HG02759 (cell line): ENCODE data around the gene SLC22A6.
"Not testable (repeated sequence)": the region's sequence is repeated elsewhere in the genome, so short reads cannot be mapped to it uniquely, and the experiment has no call there.

Source experiments
- ATAC-seq: cut with Tn5 transposase; IDR thresholded peaks from one replicate; pipeline ENCODE4 v1.9.1; 2021; ENCODE audit warnings: mild to moderate bottlenecking, moderate library complexity; ENCODE audit not compliant: unreplicated experiment

SLC22A6 gene

GRCh38 chr11:62988276-62988675, 3.5 kb upstream of the SLC22A6 start:
- ATAC-seq = no peak

DNA sequence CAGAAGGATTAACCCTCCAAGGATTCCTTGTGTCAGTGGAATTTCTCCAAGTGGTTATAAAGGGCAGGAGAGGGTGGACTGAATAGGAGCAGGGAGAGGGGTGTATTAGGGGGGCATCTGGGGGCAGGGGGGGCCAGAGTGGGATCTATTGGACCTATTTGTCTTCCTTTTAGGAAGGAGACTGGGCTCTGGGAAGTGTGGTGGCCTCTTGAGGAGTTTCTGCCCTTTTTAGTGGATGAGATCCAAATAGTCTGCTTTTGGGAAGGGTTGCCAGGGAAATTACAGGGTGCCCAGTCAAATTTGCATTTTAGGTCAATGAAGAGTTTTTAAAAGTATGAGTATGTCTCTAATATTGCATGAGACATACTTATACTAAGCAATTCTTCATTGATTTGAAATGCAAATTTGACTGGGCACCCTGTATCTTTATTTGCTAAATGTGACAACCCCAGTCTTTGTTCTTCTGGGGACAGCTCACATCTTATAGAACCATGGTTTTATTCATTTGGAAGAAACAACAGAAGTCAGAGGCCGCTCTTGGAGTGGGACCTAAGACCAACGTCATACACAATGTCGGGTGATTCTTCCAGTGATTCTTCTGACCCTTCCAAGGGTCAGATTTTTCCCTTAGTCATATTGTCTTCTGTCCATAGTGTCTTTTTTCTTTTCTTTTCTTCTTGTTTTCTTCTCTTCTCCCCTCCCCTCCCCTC, 429 bp upstream of the SLC22A6 start:
- no peak for ATAC-seq

GRCh38 chr11:62983536-62984199, 1.1 kb downstream of the SLC22A6 start:
- ATAC-seq = no peak

DNA sequence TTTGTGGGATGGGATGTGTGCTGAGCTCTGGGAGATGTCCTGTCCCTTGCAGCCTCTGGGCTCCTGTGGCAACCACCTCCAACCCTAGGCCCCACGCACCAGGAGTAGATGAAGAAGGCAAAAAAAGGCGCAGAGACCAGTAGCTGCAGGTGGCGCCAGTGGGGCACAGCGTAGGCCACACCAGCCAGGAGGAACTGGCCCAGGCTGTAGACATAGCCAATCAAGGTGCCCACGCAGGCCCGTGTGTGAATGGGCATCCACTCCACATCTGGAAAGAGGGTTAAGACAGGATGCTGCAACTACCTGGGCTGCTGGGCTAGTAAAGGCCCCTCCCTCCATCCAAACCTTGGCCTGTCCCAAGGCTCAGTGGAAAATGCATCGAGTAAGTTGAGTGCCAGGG, 3.0 kb downstream of the SLC22A6 start:
- no peak for ATAC-seq

- no peak for ATAC-seq
Measured at GRCh38 chr11:62980133-62980760, 4.5 kb downstream of the SLC22A6 start.

- no peak for ATAC-seq
Measured at GRCh38 chr11:62976109-62976508, 8.7 kb downstream of the SLC22A6 start.

GRCh38 chr11:62974848-62975522, 9.8 kb downstream of the SLC22A6 start:
- ATAC-seq = no peak

DNA sequence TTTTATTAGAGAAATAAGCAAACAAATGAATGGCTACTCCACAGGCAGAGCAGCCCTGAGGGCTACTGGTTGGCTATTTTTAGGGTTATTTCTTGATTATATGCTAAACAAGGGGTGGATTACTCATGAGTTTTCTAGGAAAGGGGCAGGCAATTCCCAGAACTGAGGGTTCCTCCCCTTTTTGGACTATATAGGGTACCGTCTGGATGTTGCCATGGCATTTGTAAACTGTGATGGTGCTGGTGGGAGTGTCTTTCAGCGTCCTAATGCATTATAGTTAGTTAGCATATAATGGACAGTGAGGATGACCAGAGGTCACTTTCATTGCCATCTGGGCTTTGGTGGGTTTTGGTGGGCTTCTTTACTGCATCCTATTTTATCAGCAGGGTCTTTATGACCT, 19.2 kb downstream of the SLC22A6 start:
- ATAC-seq = no peak

DNA sequence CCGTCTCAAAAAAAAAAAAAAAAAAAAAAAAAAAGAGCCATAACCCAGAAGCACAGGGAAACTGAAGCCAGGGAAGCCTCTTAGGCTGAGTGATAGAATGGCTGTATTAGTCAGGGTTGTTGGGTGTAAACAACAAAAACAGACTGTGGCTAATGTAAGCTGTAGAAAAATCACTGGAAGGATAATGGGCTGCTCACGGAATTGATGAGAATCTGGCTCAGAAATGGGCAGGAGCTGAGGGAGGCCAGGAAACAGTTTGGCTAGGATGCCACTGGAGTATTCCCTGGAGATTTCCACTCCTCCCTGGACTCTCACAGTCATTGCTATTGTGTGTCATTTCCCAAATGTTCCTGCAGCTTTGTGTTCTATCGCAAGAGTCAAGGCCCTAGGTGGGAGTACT, 22.4 kb downstream of the SLC22A6 start:
- no peak for ATAC-seq

GRCh38 chr11:62961017-62961570, 23.7 kb downstream of the SLC22A6 start:
- ATAC-seq = no peak

- no peak for ATAC-seq
Measured at GRCh38 chr11:62959422-62959980, 25.3 kb downstream of the SLC22A6 start.

- no peak for ATAC-seq
Measured at GRCh38 chr11:62958547-62959421, 26.0 kb downstream of the SLC22A6 start.

GRCh38 chr11:62957147-62957546, 27.6 kb downstream of the SLC22A6 start:
- no peak for ATAC-seq

DNA sequence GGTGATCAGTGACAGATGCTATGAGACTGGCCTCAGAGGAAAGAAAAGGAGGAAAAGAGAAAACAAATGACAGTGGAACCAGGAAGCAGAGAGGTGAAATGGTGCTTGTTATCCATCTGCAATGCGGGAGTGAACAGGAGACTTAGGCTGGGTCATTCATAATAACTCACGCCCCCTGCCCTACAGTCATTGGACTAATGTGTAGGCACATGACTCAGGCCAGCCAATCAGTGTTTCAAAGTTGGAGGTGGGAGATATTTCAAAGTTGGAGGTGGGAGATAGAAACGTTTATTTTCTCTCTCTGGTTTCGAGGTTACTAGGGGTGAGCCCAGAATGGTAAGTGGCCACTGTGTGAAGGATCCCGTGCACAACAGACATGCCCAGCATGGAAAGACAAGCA, 30.3 kb downstream of the SLC22A6 start:
- ATAC-seq = no peak

DNA sequence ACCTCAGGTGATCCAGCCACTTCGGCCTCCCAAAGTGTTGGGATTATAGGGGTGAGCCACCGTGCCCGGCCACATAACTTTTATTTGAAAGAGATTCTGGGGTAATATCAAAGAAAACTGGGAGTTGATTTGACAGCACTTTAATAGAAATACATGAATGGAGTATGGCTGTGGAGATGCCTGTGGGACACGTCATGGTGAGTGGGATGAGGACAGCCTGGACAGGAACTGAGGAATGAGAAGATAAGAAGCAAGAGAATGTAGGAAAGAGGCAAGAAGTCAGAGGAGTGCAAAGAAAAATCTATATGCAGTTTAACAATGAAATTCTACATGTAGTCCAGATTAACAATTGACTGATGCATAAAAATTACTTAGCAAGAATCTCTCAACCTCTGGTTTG, 31.0 kb downstream of the SLC22A6 start:
- ATAC-seq = no peak

GRCh38 chr11:62948765-62949320, 35.9 kb downstream of the SLC22A6 start:
- ATAC-seq = no peak

DNA sequence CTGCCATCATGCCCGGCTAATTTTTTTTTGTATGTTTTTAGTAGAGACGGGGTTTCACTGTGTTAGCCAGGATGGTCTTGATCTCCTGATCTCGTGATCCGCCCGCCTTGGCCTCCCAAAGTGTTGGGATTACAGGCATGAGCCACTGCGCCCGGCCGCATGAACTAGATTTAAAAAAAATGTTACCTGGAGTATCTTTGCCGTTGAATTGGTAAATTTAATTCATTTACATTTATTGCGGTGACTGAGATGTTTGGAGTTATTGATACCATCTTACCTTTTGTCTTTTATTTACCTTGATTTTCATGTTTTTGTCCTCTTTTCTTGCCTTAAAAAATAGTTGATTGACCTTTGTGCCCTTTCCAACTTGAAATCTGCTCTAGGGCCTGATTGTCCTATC, 39.2 kb downstream of the SLC22A6 start:
- not testable (repeated sequence) for ATAC-seq

DNA sequence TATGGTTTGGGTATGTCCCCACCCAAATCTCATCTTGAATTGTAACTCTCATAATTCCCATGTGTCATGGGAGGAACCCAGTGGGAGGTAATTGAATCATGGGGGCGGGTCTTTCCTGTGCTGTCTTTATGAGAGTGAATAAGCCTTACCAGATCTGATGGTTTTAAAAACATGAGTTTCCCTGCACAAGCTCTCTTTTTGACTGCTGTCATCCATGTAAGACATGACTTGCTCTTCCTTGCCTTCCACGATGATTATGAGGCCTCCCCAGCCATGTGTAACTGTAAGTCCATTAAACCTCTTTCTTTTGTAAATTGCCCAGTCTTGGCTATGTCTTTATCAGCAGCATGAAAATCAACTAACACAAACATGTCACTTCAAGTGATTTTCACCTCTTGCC, 47.2 kb downstream of the SLC22A6 start:
- ATAC-seq = not testable (repeated sequence)

- no peak for ATAC-seq
Measured at GRCh38 chr11:62934496-62934785, 50.3 kb downstream of the SLC22A6 start.
